ENCODE results near the gene GJB3. TPM values are rescaled to one million over a fixed set of nuclear protein-coding genes. Genes with fewer than 3 reads are reported as not detected.

GJB3 gene
- total RNA-seq, 1 experiment from 2014 or later = not detected

- no peak for DNase-seq (ENCODE audit: low read depth)
- in situ Hi-C loops (cut with HindIII; ENCODE audit: low pct_unique_long_range_greater_than_20kb, low sequenced_read_pairs) = no loop called here
These were observed 1.1 kb upstream of the GJB3 start for GRCh38 chr1:34779962-34780361.

- in situ Hi-C loops (cut with HindIII; ENCODE audit: low pct_unique_long_range_greater_than_20kb, low sequenced_read_pairs) = no loop called here
- DNase-seq (ENCODE audit: low read depth) = no peak
These were observed 486 bp upstream of the GJB3 start for GRCh38 chr1:34780528-34780927.

- DNase-seq (ENCODE audit: low read depth) = no peak
- in situ Hi-C loops (cut with HindIII; ENCODE audit: low pct_unique_long_range_greater_than_20kb, low sequenced_read_pairs) = no loop called here
These were observed 904 bp downstream of the GJB3 start for GRCh38 chr1:34781844-34782391.

- in situ Hi-C loops (cut with HindIII; ENCODE audit: low pct_unique_long_range_greater_than_20kb, low sequenced_read_pairs) = no loop called here
- DNase-seq (ENCODE audit: low read depth) = no peak
These were observed 3.8 kb downstream of the GJB3 start for GRCh38 chr1:34784751-34785221.

- DNase-seq (ENCODE audit: low read depth) = no peak
- in situ Hi-C loops (cut with HindIII; ENCODE audit: low pct_unique_long_range_greater_than_20kb, low sequenced_read_pairs) = no loop called here
These were observed 4.3 kb downstream of the GJB3 start for GRCh38 chr1:34785231-34785874.

GRCh38 chr1:34785875-34786470, 5.0 kb downstream of the GJB3 start:
- in situ Hi-C loops (cut with HindIII; ENCODE audit: low pct_unique_long_range_greater_than_20kb, low sequenced_read_pairs) = no loop called here

GRCh38 chr1:34786521-34787325, 5.7 kb downstream of the GJB3 start:
- peak; percentile 47 for DNase-seq (ENCODE audit: low read depth)
- in situ Hi-C loops (cut with HindIII; ENCODE audit: low pct_unique_long_range_greater_than_20kb, low sequenced_read_pairs) = no loop called here

More at GRCh38 chr1:34785875-34786470, 5.0 kb downstream of the GJB3 start:
- no peak for DNase-seq (ENCODE audit: low read depth)

- in situ Hi-C loops (cut with HindIII; ENCODE audit: low pct_unique_long_range_greater_than_20kb, low sequenced_read_pairs) = no loop called here
- peak; percentile 18 for DNase-seq (ENCODE audit: low read depth)
These were observed 6.7 kb downstream of the GJB3 start for GRCh38 chr1:34787461-34788420.

GRCh38 chr1:34790985-34791384, 10.0 kb downstream of the GJB3 start:
- DNase-seq (ENCODE audit: low read depth) = no peak
- in situ Hi-C loops (cut with HindIII; ENCODE audit: low pct_unique_long_range_greater_than_20kb, low sequenced_read_pairs) = no loop called here

- no peak for DNase-seq (ENCODE audit: low read depth)
- in situ Hi-C loops (cut with HindIII; ENCODE audit: low pct_unique_long_range_greater_than_20kb, low sequenced_read_pairs) = no loop called here
These were observed 11.4 kb downstream of the GJB3 start for GRCh38 chr1:34792424-34792823.

- DNase-seq (ENCODE audit: low read depth) = no peak
- in situ Hi-C loops (cut with HindIII; ENCODE audit: low pct_unique_long_range_greater_than_20kb, low sequenced_read_pairs) = no loop called here
These were observed 12.1 kb downstream of the GJB3 start, which contains the start of gene GJA4 for GRCh38 chr1:34792868-34793727. TSS of gene GJA4 (plus strand) at chr1:34792999. CDS start at chr1:34794214, 1,215 bp downstream.

GRCh38 chr1:34794001-34794789, 13.2 kb downstream of the GJB3 start:
- peak; percentile 28 for DNase-seq (ENCODE audit: low read depth)
- in situ Hi-C loops (cut with HindIII; ENCODE audit: low pct_unique_long_range_greater_than_20kb, low sequenced_read_pairs) = no loop called here

- in situ Hi-C loops (cut with HindIII; ENCODE audit: low pct_unique_long_range_greater_than_20kb, low sequenced_read_pairs) = no loop called here
- no peak for DNase-seq (ENCODE audit: low read depth)
These were observed 13.8 kb downstream of the GJB3 start for GRCh38 chr1:34794790-34795180.

GRCh38 chr1:34795916-34796315, 14.9 kb downstream of the GJB3 start:
- DNase-seq (ENCODE audit: low read depth) = no peak
- in situ Hi-C loops (cut with HindIII; ENCODE audit: low pct_unique_long_range_greater_than_20kb, low sequenced_read_pairs) = no loop called here

GRCh38 chr1:34796990-34797389, 16.0 kb downstream of the GJB3 start:
- in situ Hi-C loops (cut with HindIII; ENCODE audit: low pct_unique_long_range_greater_than_20kb, low sequenced_read_pairs) = no loop called here
- DNase-seq (ENCODE audit: low read depth) = no peak

GRCh38 chr1:34800214-34800613, 19.2 kb downstream of the GJB3 start:
- in situ Hi-C loops (cut with HindIII; ENCODE audit: low pct_unique_long_range_greater_than_20kb, low sequenced_read_pairs) = no loop called here
- DNase-seq (ENCODE audit: low read depth) = no peak

Data from Caki2 (cell line).